PC-3 (cell line): ENCODE results near the gene JPH3. TPM values are rescaled to one million over a fixed set of nuclear protein-coding genes. Genes with fewer than 3 reads are reported as not detected.

ENCODE experiments used
- ATAC-seq: fragments of 200-7000 bp; cut with Tn5 transposase; 2 replicates; pipeline ENCODE4 v1.9.1; 2020; ENCODE audit warnings: mild to moderate bottlenecking, moderate library complexity
- BruUV-seq: library from RNA; stranded (reverse); fragments of 400-500 nt; replicated peaks from 2 replicates; lab custom pipeline; 2021; lab: Mats Ljungman, UMichigan
- CTCF ChIA-PET: fragments of 300-600 bp; sonication (Branson Sonifier 250); formaldehyde crosslinking; loops from one replicate; lab custom pipeline; 2022; ENCODE audit warnings: antibody characterized with exemption; lab: Charles Lee
- POLR2A ChIA-PET: fragments of 300-600 bp; sonication (Branson Sonifier 250); formaldehyde crosslinking; loops from one replicate; lab custom pipeline; 2022; ENCODE audit warnings: antibody characterized with exemption; ENCODE audit not compliant: unreplicated experiment; lab: Charles Lee
- DNase-seq: peaks from one replicate; pipeline ENCODE4 v3.0.0-alpha.2; 2015
- H2AFZ ChIP-seq: fragments of 300-600 bp; sonication (generic); 2 replicates; pipeline ENCODE4 v1.6.0; 2016; ENCODE audit warnings: antibody characterized with exemption, low read length
- H3F3A ChIP-seq: fragments of 300-600 bp; sonication (generic); one replicate; pipeline ENCODE4 v1.6.0; 2017; ENCODE audit warnings: antibody characterized with exemption, low read length, control low read depth, mild to moderate bottlenecking; ENCODE audit not compliant: unreplicated experiment
- H3K27ac ChIP-seq: fragments of 300-600 bp; sonication (generic); 2 replicates; pipeline ENCODE4 v1.5.1; 2016; ENCODE audit warnings: mild to moderate bottlenecking, low read length
- H3K27me3 ChIP-seq: fragments of 300-600 bp; sonication (generic); 2 replicates; pipeline ENCODE4 v1.6.1; 2016; ENCODE audit warnings: low read length, mixed read lengths
- H3K36me3 ChIP-seq: fragments of 300-600 bp; sonication (generic); 2 replicates; pipeline ENCODE4 v1.6.1; 2016; ENCODE audit warnings: low read depth, mixed run types, low read length, mixed read lengths
- H3K4me1 ChIP-seq: fragments of 300-600 bp; sonication (generic); 2 replicates; pipeline ENCODE4 v1.5.1; 2016; ENCODE audit warnings: low read length; ENCODE audit not compliant: insufficient read depth
- H3K4me2 ChIP-seq: fragments of 300-600 bp; sonication (generic); 2 replicates; pipeline ENCODE4 v1.6.0; 2016; ENCODE audit warnings: low read length
- H3K4me3 ChIP-seq: fragments of 300-600 bp; sonication (generic); 2 replicates; pipeline ENCODE4 v1.5.1; 2016; ENCODE audit warnings: mild to moderate bottlenecking, low read length, mixed read lengths
- H3K79me2 ChIP-seq: fragments of 300-600 bp; sonication (generic); 2 replicates; pipeline ENCODE4 v1.6.1; 2017; ENCODE audit warnings: low read length, mixed read lengths
- H3K9ac ChIP-seq: fragments of 300-600 bp; sonication (generic); 2 replicates; pipeline ENCODE4 v1.6.0; 2016; ENCODE audit warnings: mild to moderate bottlenecking, low read length
- H3K9me2 ChIP-seq: fragments of 300-600 bp; sonication (generic); replicated peaks from 2 replicates; pipeline ENCODE4 v1.6.1; 2016; ENCODE audit warnings: mixed run types, low read length, mixed read lengths
- H3K9me3 ChIP-seq: fragments of 300-600 bp; sonication (generic); 2 replicates; pipeline ENCODE4 v1.6.1; 2016; ENCODE audit warnings: low read length, mixed read lengths
- H4K20me1 ChIP-seq: fragments of 300-600 bp; sonication (generic); 2 replicates; pipeline ENCODE4 v1.6.1; 2016; ENCODE audit warnings: low read length, mixed read lengths
- EZH2 ChIP-seq: fragments of 300-600 bp; sonication (generic); IDR thresholded peaks from one replicate; pipeline ENCODE4 v1.6.1; 2017; ENCODE audit warnings: antibody characterized with exemption, mild to moderate bottlenecking, low read length; ENCODE audit not compliant: unreplicated experiment
- EZH2phosphoT487 ChIP-seq: fragments of 300-600 bp; sonication (generic); IDR thresholded peaks from 2 replicates; pipeline ENCODE4 v1.6.1; 2018; ENCODE audit warnings: mild to moderate bottlenecking, antibody characterized with exemption, low read length, borderline replicate concordance
- intact Hi-C: fragments of 100-400 bp; cut with micrococcal nuclease; formaldehyde crosslinking; loops from 2 replicates; pipeline ENCODE4 v1.9.0; 2023
- total RNA-seq: library from RNA; depleted of rRNA; stranded (reverse); fragments of >200 nt; gene quantifications from 2 replicates; pipeline ENCODE4 v1.2.3, GENCODE V29; 2014
- TF ChIP-seq, protein P1 (sequence below): fragments of 300-600 bp; sonication (generic); conservative IDR thresholded peaks from 2 replicates; pipeline ENCODE4 v1.5.1; 2017; ENCODE audit warnings: antibody characterized with exemption, low read depth, mild to moderate bottlenecking, low read length

The JPH3 gene
- total RNA-seq, 1 experiment from 2014 or later, result not detected

- CTCF ChIA-PET, result interaction anchor here (1.0 kb wide), 1 partner anchor 399 kb away, joined by 3 read pairs; no protein-coding TSS in a partner anchor
- TF ChIP-seq EZH2 (no peak), EZH2phosphoT487 (no peak)
- TF ChIP-seq, protein P1, sequence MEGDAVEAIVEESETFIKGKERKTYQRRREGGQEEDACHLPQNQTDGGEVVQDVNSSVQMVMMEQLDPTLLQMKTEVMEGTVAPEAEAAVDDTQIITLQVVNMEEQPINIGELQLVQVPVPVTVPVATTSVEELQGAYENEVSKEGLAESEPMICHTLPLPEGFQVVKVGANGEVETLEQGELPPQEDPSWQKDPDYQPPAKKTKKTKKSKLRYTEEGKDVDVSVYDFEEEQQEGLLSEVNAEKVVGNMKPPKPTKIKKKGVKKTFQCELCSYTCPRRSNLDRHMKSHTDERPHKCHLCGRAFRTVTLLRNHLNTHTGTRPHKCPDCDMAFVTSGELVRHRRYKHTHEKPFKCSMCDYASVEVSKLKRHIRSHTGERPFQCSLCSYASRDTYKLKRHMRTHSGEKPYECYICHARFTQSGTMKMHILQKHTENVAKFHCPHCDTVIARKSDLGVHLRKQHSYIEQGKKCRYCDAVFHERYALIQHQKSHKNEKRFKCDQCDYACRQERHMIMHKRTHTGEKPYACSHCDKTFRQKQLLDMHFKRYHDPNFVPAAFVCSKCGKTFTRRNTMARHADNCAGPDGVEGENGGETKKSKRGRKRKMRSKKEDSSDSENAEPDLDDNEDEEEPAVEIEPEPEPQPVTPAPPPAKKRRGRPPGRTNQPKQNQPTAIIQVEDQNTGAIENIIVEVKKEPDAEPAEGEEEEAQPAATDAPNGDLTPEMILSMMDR, result no peak
- Histone ChIP-seq H2AFZ (no peak overlapping the region), H3K4me3 (no peak overlapping the region), H3K9me2 (no peaks in the 10 kb centered on the region), H4K20me1 (no peaks in the 10 kb centered on the region), H3K27me3 (no peaks in the 10 kb centered on the region), H3K9ac (no peak overlapping the region), H3K79me2 (no peaks in the 10 kb centered on the region), H3K4me2 (no peak overlapping the region), H3K4me1 (no peaks in the 10 kb centered on the region), H3K36me3 (no peaks in the 10 kb centered on the region; the same call in 1 of the 2 replicates), H3K27ac (no peak overlapping the region), H3K9me3 (no peaks in the 10 kb centered on the region), H3F3A (no peaks in the 10 kb centered on the region)
- BruUV-seq, result no TSS peak
- intact Hi-C loops, result no loop called here
- ATAC-seq (no peak), DNase-seq (no peak)
- POLR2A ChIA-PET, result no interaction called here
Observed at GRCh38 chr16:87703071-87703470, 100.8 kb downstream of the JPH3 start.

GRCh38 chr16:87703835-87704375, 101.6 kb downstream of the JPH3 start:
- Histone ChIP-seq H3K4me1 (no peaks in the 10 kb centered on the region), H3K27ac (no peak overlapping the region), H2AFZ (no peak overlapping the region), H3K9ac (no peak overlapping the region), H3K9me3 (no peaks in the 10 kb centered on the region), H3K4me3 (no peak overlapping the region), H4K20me1 (no peaks in the 10 kb centered on the region), H3K9me2 (no peaks in the 10 kb centered on the region), H3K27me3 (no peaks in the 10 kb centered on the region), H3K36me3 (no peaks in the 10 kb centered on the region; the same call in 1 of the 2 replicates), H3K4me2 (no peak overlapping the region), H3F3A (no peaks in the 10 kb centered on the region), H3K79me2 (no peaks in the 10 kb centered on the region)
- no peak for DNase-seq
- intact Hi-C loops, result no loop called here
- ChIA-PET POLR2A (no interaction called here), CTCF (no interaction called here)
- no peak for ATAC-seq
- TF ChIP-seq, protein P1, result no peak
- TF ChIP-seq EZH2 (no peak), EZH2phosphoT487 (no peak)
- no TSS peak for BruUV-seq

DNA sequence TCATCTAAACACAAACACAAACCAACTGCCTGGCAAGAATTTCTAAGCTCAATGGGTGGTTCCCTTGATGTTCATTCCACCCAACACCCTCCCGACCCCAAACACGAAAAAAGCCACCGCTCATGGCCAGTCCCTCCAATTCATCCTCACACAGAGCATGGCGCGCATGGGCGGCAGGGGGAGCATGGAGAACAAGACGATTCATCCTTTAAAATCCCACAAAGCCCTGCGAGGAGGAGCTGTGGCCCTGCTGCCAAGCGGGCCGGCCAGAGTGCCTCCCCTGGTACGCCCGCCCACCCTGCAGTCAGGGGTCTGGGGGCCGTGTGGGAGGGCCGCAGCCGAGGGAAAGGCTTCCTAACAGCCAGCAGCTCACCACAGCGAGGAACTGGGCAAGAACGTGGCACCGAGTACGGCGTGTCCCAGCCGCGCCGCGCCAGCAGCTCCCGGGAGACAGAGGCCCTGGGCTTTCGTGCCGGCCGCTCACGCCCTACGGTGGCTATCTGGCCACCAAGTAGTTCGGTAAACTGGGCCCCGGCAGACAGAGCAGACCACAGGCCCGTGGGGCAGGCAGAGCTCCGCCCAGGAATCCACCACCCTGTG, 102.5 kb downstream of the JPH3 start:
- H3K4me2 ChIP-seq, result no peak overlapping the region
- H3K36me3 ChIP-seq, result no peaks in the 10 kb centered on the region; the same call in 1 of the 2 replicates
- H3K79me2 ChIP-seq, result no peaks in the 10 kb centered on the region
- H3K27ac ChIP-seq, result no peak overlapping the region
- no TSS peak for BruUV-seq
- ChIA-PET CTCF (no interaction called here), POLR2A (no interaction called here)
- H3F3A ChIP-seq, result no peaks in the 10 kb centered on the region
- TF ChIP-seq EZH2 (no peak), EZH2phosphoT487 (no peak)
- TF ChIP-seq, protein P1, result no peak
- no peaks in the 10 kb centered on the region for H3K4me1 ChIP-seq
- no peak overlapping the region for H3K4me3 ChIP-seq
- H2AFZ ChIP-seq, result no peak overlapping the region
- intact Hi-C loops, result no loop called here
- H3K27me3 ChIP-seq, result no peaks in the 10 kb centered on the region
- no peak overlapping the region for H3K9ac ChIP-seq
- H3K9me2 ChIP-seq, result no peaks in the 10 kb centered on the region
- ATAC-seq, result no peak
- no peaks in the 10 kb centered on the region for H4K20me1 ChIP-seq
- H3K9me3 ChIP-seq, result no peaks in the 10 kb centered on the region
- no peak for DNase-seq
